ENCODE results near the gene ZCCHC2.

DNA sequence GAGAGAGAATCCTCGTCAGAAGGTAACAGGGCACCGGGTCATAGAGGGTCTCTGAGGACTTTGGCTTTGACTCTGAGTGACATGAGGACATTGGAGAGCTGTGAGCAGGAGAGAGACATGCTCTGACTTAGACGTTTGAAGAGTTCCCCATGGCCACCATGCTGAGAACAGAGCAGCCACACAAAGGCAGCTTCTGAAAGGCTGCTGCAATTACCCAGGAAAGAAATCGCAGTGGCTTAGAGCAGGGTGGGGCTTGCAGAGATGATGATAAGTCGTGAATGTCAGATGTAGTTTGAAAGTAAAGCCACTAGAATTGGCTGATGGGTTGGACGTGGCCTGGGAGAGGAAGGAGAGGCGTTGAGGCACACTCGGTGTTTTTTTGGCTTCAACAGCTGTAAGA is 79.0 kb downstream of the ZCCHC2 start:
- TF ChIP-seq POLR2A (IDR thresholded peaks at IDR 0.05) (no peak), POLR2AphosphoS5 (IDR thresholded peaks at IDR 0.05) (no peak)
- TF ChIP-seq, protein P1, sequence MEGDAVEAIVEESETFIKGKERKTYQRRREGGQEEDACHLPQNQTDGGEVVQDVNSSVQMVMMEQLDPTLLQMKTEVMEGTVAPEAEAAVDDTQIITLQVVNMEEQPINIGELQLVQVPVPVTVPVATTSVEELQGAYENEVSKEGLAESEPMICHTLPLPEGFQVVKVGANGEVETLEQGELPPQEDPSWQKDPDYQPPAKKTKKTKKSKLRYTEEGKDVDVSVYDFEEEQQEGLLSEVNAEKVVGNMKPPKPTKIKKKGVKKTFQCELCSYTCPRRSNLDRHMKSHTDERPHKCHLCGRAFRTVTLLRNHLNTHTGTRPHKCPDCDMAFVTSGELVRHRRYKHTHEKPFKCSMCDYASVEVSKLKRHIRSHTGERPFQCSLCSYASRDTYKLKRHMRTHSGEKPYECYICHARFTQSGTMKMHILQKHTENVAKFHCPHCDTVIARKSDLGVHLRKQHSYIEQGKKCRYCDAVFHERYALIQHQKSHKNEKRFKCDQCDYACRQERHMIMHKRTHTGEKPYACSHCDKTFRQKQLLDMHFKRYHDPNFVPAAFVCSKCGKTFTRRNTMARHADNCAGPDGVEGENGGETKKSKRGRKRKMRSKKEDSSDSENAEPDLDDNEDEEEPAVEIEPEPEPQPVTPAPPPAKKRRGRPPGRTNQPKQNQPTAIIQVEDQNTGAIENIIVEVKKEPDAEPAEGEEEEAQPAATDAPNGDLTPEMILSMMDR (IDR thresholded peaks at IDR 0.05): no peak

All from transverse colon (tissue), 4 donors.